ENCODE data around the gene MLXIP. TPM values are rescaled to one million over a fixed set of nuclear protein-coding genes. Genes with fewer than 3 reads are reported as not detected.
"Not testable (repeated sequence)": the region's sequence is repeated elsewhere in the genome, so short reads cannot be mapped to it uniquely, and the experiment has no call there.

MLXIP gene
- total and polyA plus RNA-seq, 2 experiments from 2014 or later = 16.2 to 23.0 TPM

- no peak for TF ChIP-seq ZNF462 (CRISPR knock-in tag; IDR thresholded peaks at IDR 0.05)
These were observed 23.6 kb upstream of the MLXIP start (continued) for GRCh38 chr12:122054842-122055520.

GRCh38 chr12:122056406-122056805, 22.1 kb upstream of the MLXIP start:
- H3K4me1 ChIP-seq (ENCODE audit: insufficient read depth); H3K27ac ChIP-seq (ENCODE audit: low read depth); H3K4me1 Mint-ChIP-seq; H3K9me2 ChIP-seq (ENCODE audit: insufficient read depth); H4K20me1 ChIP-seq (replicated peaks; ENCODE audit: insufficient read depth); H3K4me2 ChIP-seq; H3K9me3 Mint-ChIP-seq; DNase-seq (ENCODE audit: low spot score); H2AFZ ChIP-seq; H3F3A ChIP-seq (replicated peaks; ENCODE audit: low read depth); H3K4me3 Mint-ChIP-seq; H3K36me3 ChIP-seq (ENCODE audit: insufficient read depth); H3K27ac Mint-ChIP-seq; ATAC-seq; H3K79me2 ChIP-seq (replicated peaks; ENCODE audit: insufficient read depth); H3K27me3 ChIP-seq (ENCODE audit: insufficient read depth); H3K4me3 ChIP-seq: not testable (repeated sequence)
- peaks cover 54% of the 10 kb centered on the region for H3K36me3 Mint-ChIP-seq (ENCODE audit: low read depth)
- peaks cover 13% of the 10 kb centered on the region for H3K27me3 Mint-ChIP-seq (ENCODE audit: insufficient read depth, low read depth, poor library complexity)

- Mint-ChIP-seq H3K9me3 (no peaks in the 10 kb centered on the region), H3K27me3 (ENCODE audit: insufficient read depth, low read depth, poor library complexity) (peaks cover 13% of the 10 kb centered on the region), H3K4me1 (peaks cover 2% of the 10 kb centered on the region; the same call in 2 of the 3 replicates), H3K27ac (no peak overlapping the region; the same call in 1 of the 2 replicates), H3K4me3 (no peak overlapping the region), H3K36me3 (ENCODE audit: low read depth) (peaks cover 59% of the 10 kb centered on the region)
- H3K4me2 ChIP-seq = no peak overlapping the region
- no peak overlapping the region for H3K27ac ChIP-seq (ENCODE audit: low read depth)
- no peaks in the 10 kb centered on the region for H3K9me2 ChIP-seq (ENCODE audit: insufficient read depth)
- H3F3A ChIP-seq (replicated peaks; ENCODE audit: low read depth) = no peaks in the 10 kb centered on the region
- ATAC-seq (no peak), DNase-seq (ENCODE audit: low spot score) (no peak)
- no peaks in the 10 kb centered on the region for H3K4me1 ChIP-seq (ENCODE audit: insufficient read depth)
- no peak overlapping the region for H3K4me3 ChIP-seq
- H2AFZ ChIP-seq = no peak overlapping the region
- H3K79me2 ChIP-seq (replicated peaks; ENCODE audit: insufficient read depth) = no peaks in the 10 kb centered on the region
- no peaks in the 10 kb centered on the region; the same call in 1 of the 2 replicates for H3K36me3 ChIP-seq (ENCODE audit: insufficient read depth)
- H4K20me1 ChIP-seq (replicated peaks; ENCODE audit: insufficient read depth) = no peaks in the 10 kb centered on the region
- H3K27me3 ChIP-seq (ENCODE audit: insufficient read depth) = no peaks in the 10 kb centered on the region
- TF ChIP-seq JUNB (IDR thresholded peaks at IDR 0.05; ENCODE audit: unreplicated experiment) (no peak), ZNF114 (CRISPR knock-in tag; IDR thresholded peaks at IDR 0.05) (no peak), ETS1 (IDR thresholded peaks at IDR 0.05) (no peak), CTCF (conservative IDR thresholded peaks at IDR 0.05; ENCODE audit: low read depth in 2 of 2) (no peak)
These were observed 21.4 kb upstream of the MLXIP start for GRCh38 chr12:122057007-122057735.
